Pons (tissue), 1 donor: ENCODE measurements around the gene PRSS56.

Experiments used
- DNase-seq: peaks from one replicate; pipeline ENCODE4 v3.0.0-alpha.2; 2016; ENCODE audit warnings: low spot score

The PRSS56 gene

DNA sequence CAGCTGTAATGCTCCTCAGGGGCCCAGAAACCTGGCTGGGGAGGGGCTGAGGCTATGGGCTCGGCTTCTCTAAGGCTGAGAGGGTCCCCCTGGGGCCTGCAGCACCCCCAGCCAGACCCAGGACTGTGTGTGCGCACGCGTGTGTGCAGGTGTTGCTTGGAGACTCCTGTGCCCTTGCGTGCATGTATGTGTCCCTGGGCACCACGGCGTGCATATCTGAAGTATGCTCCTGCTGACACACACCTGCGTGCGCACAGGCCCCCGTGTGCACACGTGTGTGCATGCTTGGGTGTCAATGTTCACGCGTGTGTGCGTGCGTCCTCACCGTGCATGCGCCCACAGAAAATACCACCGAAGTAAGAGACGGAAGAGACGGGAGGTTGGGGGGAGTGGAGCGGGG is 17.7 kb upstream of the PRSS56 start:
- no peak for DNase-seq

- DNase-seq = no peak
Measured at GRCh38 chr2:232502911-232503808, 17.0 kb upstream of the PRSS56 start.

- no peak for DNase-seq
Measured at GRCh38 chr2:232503809-232504323, 16.3 kb upstream of the PRSS56 start.

- no peak for DNase-seq
Measured at GRCh38 chr2:232504438-232504837, 15.8 kb upstream of the PRSS56 start.

DNA sequence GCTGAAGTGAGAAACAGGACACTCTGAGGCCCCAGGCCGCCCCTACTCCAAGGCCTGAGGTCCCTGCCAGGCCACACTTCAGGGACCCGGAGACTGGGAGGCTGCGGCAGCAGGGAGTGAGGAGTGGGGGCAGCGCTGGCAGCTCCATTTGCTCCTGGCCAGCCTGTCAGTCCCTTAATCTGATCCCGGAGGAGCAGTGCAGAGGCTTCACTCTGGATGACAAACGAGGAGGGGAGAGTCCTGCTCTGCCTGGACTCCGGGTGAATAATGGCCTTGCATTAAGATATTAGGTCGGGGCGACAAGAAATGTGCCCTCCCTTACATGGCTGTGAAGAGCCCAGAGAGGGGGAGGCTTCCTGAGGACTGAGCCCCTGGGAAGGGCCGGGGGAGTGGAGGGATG is 14.3 kb upstream of the PRSS56 start:
- DNase-seq = no peak

- no peak for DNase-seq
Measured at GRCh38 chr2:232506709-232507108, 13.5 kb upstream of the PRSS56 start.

GRCh38 chr2:232508251-232508650 is 11.9 kb upstream of the PRSS56 start:
- DNase-seq = no peak

GRCh38 chr2:232511336-232511890 is 8.8 kb upstream of the PRSS56 start:
- DNase-seq = no peak

- no peak for DNase-seq
Measured at GRCh38 chr2:232512602-232513001, 7.6 kb upstream of the PRSS56 start.

DNA sequence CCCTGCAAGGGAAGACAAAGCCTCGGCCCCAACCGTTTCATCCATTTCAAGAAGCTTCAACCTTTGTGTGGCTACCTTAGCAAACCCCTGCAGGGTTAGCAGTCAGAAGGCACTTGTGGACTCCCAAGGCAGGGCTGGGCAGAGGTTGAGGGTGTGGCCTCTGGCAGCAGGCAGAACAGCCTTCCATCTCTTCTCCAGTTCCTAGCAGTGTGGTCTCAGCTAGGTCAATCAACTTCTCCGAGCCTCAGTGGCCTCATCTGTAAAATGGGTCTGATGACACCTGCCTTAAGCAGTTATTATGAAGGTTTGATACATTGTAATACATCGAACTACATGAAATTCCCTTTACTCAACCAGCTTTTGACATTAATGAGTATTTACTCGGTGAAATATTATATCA is 6.8 kb upstream of the PRSS56 start:
- no peak for DNase-seq

DNA sequence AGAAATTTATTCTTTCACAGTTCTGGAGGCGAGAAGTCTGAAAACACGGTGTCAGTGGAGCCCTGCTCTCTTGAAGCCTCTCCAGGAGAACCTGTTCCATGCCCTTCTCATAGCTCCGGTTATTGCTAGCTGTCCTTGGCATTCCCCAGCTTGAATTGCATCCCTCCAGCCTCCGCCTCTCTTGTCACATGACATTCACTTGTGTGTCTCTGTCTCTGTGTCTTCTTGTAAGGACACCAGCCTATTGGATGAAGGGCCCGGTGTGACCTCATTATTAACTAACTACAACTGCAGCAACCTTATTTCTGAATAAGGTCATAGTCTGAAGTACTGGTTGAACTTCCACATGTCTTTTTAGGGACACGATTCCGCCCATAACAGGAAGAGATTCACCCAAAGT is 4.5 kb upstream of the PRSS56 start:
- DNase-seq = no peak

GRCh38 chr2:232516551-232516950 is 3.6 kb upstream of the PRSS56 start:
- no peak for DNase-seq

- DNase-seq = no peak
Measured at GRCh38 chr2:232518844-232519243, 1.3 kb upstream of the PRSS56 start.

DNA sequence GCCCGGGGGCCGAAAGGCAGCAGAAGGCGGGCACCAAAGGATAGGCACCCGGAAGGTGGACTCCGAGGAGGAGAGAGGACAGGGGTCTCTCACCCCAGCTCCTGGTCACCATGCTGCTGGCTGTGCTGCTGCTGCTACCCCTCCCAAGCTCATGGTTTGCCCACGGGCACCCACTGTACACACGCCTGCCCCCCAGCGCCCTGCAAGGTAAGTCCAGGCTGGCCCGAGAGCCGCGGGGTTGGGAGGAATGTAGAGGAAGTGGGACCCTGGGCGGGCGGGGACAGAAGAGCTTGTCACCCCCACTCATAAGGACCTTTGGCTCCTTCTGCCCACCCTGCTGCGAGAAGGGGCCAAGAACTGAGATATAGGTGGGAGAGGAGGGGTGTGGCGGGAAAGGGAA is 301 bp downstream of the PRSS56 start:
- DNase-seq = no peak

DNA sequence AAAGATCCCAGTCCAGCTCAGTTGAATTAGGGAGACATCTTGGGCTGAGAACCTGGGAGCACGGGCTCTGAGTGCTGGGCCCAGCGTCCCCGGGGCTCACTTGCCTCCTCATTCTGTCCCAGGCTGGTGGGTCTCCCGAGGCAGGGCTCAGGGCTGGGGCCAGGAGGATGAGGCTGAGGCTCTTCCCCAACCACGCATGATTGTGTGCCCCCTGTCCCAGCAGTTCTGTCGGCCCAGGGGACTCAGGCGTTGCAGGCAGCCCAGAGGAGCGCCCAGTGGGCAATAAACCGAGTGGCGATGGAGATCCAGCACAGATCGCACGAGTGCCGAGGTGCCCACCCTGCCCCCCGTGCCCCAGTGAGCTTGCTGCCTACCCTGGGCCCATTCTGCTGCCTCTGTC is 910 bp downstream of the PRSS56 start:
- no peak for DNase-seq

- DNase-seq = no peak
Measured at GRCh38 chr2:232521959-232522622, 1.9 kb downstream of the PRSS56 start.

DNA sequence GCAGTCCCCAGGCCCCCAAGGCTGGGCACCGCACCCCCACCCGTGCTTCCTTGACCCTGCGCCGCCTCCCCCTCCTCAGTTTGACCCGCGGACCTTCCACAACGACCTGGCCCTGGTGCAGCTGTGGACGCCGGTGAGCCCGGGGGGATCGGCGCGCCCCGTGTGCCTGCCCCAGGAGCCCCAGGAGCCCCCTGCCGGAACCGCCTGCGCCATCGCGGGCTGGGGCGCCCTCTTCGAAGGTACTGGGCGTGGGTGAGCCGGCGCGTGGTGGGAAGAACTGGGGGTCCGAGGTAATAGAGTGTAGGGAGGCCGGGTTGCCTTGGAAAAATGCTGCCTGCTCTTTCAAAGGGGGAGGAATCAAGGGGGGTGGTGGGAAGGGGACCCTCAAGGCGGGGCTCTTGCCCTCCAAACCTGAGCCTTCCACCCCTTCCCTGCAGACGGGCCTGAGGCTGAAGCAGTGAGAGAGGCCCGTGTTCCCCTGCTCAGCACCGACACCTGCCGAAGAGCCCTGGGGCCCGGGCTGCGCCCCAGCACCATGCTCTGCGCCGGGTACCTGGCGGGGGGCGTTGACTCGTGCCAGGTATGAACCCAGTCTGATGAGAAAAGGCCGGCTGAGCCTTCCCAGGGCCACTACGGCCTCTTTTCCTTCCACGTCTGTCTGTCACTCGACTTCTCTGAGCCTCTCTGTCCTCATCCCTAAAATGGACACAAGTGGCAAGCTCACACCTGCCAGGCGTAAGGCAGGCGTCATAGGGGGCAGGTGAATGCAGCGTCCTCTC is 2.6 kb downstream of the PRSS56 start:
- DNase-seq = no peak

- DNase-seq = no peak
Measured at GRCh38 chr2:232523402-232523681, 3.2 kb downstream of the PRSS56 start.

DNA sequence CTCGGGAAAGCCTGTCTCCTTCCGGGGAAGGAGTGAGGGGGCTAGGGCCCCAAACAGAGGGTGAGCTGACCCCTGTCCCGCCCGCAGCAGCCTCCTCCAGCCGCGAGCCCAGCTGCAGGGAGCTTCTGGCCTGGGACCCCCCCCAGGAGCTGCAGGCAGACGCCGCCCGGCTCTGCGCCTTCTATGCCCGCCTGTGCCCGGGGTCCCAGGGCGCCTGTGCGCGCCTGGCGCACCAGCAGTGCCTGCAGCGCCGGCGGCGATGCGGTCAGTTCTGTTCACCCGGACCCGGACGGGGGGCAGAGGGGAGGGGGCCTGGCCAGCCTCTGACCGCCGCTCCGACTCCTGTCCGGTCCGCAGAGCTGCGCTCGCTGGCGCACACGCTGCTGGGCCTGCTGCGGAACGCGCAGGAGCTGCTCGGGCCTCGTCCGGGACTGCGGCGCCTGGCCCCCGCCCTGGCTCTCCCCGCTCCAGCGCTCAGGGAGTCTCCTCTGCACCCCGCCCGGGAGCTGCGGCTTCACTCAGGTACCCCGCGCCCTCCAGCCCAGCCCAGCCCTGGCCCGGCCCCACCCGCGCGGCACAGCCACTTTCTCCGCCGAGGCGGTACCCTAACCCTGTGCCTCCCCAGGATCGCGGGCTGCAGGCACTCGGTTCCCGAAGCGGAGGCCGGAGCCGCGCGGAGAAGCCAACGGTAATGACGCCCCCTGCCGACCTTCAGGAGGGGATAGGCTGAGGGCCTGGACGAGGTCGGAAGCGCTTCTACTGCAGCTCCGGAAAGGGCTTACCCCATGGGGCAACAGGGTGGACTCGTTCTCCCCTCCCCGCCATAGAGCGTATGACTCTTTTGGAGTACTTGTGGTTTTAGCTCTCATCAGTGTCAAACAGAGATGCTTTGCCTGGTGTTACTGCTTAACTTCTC is 3.8 kb downstream of the PRSS56 start:
- DNase-seq = no peak

DNA sequence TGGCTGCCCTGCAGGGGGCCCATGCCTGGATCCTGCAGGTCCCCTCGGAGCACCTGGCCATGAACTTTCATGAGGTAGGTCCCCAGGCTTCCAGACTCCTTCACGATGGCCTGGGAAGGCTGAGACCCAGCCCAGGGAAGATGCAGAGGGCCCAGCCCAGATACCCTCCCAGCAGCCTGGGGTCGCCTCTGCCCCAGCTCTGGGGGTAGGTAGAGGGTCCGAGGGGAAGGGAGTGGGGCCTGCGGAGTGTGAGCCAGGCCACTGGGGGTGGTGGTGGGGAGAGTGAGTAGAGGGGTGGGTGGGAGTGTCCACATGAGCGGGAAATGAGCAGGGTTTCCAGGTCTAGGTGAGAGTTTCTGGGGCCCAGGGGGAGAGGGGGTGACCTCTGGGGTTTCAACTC is 4.6 kb downstream of the PRSS56 start:
- DNase-seq = no peak

DNA sequence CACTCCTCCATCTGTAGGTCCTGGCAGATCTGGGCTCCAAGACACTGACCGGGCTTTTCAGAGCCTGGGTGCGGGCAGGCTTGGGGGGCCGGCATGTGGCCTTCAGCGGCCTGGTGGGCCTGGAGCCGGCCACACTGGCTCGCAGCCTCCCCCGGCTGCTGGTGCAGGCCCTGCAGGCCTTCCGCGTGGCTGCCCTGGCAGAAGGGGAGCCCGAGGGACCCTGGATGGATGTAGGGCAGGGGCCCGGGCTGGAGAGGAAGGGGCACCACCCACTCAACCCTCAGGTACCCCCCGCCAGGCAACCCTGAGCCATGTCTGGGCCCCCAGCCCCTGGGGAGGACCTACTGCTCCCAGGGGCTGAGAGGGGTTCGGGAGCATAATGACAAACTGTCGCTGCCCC is 5.0 kb downstream of the PRSS56 start:
- no peak for DNase-seq
